Activated CD8-positive, alpha-beta memory T cell treated with anti-CD3 and anti-CD28 coated beads, Interleukin-2, amount 50 U/mL, for 1 hour (primary cell): ENCODE results near the gene ACHE.

ENCODE experiments used
- DNase-seq: peaks from one replicate; pipeline ENCODE4 v3.0.0-alpha.2; 2020; ENCODE audit errors: extremely low read depth

Gene ACHE

DNA sequence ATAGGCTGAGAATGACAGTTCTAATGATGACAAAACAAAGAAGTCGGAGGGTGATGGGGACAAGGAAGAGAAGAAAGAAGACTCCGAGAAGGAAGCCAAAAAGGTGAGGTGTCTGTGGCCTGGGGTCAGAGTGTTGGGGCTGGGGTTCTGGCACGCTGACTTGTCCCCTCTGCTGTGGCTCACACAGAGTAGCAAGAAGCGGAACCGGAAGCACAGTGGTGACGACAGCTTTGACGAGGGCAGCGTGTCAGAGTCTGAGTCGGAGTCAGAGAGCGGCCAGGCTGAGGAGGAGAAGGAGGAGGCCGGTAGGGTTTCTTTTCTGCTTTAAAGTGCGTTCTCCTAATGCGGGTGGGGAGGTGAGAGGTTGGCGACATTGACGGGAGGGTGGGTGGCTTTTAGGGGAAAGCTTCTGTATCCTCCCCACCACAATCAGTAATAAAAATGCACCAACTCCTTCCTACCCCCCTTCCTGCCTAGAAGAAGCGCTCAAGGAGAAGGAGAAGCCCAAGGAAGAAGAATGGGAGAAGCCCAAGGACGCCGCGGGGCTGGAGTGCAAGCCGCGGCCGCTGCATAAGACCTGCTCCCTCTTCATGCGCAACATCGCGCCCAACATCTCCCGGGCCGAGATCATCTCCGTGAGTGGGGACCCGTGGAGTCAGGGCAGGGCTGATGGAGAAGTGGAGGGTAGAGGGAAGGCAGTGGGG lies 10.8 kb downstream of the ACHE start:
- DNase-seq = peak; percentile 42

DNA sequence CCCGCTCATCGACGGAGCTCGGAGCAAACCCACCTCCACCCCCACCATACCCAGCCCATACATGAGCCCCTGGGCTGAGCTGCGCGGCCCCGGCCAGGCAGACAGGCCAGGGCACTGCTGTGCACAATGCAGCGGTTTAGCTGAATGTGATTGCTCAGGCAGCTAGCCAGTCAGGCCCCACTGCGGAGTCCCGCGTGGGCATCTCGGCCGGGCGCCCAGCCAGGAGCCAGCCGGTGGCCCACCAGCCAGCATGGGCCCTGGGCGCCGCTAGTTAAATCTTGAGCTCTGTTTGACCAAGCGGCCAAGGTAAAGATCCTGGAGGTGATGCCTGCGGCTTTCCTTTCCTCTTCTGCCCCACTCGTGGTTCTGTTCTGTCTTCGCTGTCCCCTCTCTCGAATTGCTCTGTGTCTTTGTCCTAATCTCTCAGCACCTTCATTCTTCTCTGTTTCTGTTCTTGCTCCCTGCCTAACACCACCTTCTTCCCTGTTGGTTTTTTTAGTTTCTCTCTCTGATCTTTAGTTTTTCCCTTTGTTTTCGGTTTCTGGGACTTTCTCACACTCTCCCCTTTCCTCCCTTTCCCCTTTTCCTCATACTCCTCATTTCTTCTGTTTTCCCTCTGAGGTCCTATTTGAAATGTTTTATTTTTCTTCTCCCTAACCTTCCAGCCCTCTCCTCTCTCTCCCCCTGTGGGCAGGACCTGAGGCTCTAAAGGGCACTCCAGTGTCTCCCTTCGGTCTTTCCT lies 12.7 kb downstream of the ACHE start:
- no peak for DNase-seq

DNA sequence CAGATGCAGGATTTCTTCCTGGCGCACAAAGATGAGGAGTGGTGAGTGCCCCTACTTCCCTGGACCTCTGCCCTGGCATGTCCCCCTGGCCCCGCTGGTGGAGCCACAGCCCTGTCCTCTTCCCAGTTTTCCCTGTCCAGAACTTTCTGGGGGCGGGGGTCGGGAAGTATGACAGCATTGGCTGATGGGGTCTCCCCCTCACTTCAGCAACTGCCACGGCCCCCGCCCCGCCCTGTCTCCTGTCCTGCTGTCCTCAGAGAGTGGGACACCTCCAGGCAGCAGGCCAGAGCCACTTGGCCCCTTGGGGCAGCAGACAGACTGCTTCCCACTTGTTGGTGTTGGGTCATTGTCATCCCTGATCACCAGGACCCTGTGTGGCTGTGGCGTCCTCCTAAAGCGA lies 13.5 kb downstream of the ACHE start:
- DNase-seq = no peak

DNA sequence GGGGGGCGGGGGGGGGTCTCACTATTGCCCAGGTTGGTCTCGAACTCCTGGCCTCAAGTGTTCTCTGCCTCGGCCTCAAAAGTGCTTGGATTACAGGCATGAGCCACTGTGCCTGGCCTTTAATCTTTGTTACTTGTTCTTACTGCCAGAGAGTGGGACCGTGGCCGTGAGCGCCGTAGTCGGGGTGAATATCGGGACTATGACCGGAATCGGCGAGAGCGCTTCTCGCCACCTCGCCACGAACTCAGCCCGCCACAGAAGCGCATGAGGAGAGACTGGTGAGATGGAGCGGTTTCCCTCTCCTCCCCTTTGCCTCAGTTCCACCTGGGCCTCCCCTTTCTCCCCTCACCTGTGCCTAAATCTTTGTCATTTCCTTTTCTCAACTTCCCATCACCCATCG lies 14.6 kb downstream of the ACHE start:
- no peak for DNase-seq

DNA sequence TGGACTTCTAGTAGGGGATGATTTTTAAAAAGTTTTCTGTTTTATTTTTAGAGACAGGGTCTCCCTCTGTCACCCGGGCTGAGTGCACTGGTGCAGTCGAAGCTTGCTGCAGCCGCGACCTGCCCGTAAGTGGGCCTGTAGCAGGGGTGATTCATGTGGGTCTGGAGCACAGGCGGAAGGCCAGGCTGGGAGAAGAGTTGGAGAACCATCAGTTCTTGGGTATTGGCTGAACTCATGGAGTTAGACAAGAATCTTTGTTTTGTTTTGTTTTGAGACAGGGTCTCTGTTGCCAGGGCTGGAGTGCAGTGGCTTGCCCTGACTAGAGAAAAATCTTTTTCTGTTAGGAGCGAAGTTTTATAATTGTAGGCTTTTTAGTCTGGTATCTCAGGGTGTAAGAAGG lies 15.0 kb downstream of the ACHE start:
- DNase-seq = no peak

DNA sequence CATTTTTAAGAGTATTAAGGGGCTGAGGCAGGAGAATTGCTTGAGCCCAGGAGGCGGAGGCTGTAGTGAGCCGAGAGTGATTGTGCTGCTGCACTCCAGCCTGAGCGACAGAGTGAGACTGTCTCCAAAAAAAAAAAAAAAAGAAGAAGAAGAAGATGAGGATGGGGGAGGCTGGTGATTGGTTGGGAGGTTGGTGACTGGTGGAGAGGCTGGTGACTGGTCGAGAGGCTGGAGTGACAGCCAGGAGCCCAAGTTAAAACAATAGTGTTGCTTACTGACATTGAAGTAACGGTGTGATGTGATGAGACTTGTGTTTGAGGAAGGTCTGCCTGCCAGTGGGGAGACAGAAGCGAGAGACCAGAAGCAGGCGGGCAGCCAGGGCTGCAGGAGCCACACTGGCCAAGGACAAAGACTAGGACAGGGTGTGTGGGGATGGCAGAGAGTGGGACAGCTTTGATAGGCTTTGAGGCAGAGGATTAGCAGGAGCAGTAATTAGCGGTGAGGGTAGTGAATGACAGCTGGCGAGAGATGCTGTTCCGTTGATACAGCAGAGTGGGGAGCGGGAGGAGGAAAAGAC lies 15.9 kb downstream of the ACHE start:
- DNase-seq = no peak

DNA sequence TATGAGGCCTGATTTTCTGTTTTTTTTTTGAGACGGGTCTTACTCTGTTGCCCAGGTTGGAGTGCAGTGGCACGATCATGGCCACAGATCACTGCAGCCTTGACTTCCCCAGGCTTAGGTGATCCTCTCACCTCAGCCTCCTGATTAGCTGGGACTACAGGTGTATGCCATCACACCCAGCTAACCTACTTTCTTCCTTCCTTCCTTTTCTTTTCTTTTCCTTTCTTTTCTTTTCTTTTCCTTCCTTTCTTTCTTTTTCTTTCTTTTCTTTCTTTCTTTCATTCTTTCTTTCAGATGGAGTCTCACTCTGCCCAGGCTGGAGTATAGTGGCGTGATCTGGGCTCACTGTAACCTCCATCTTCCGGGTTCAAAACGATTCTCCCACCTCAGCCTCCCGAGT lies 17.0 kb downstream of the ACHE start:
- no peak for DNase-seq

DNA sequence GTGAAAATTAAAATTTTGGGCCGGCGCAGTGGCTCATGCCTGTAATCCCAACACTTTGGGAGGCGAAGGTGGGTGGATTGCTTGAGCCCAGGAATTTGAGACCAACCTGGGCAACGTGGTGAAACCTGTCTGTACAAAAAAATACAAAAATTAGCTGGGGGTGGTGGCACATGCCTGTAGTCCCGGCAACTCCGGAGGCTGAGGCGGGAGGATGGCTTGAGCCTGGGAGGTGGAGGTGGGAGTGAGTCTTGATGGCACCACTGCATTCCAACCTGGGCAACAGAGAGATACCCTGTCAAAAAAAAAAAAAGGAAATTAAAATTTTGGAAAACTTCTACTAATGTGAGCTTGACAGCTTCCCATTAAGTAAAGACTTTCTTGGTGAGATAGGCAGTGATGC lies 17.7 kb downstream of the ACHE start:
- no peak for DNase-seq

DNA sequence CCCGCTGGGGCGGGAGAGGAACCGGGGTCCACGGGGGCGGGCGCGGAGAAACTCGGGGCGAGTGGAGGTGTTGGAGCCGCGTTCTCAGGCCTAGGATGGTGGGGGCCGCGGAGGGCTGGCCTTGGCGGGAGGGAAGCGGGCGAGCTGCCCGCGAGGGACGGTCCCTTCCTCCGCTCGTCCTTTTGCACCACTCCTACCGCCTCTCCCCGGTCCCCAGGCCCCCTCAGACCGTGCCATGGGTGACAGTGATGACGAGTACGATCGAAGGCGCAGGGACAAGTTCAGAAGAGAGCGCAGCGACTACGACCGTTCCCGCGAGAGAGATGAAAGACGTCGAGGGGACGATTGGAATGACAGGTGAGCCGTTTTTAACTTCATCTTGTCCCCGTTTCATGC lies 20.3 kb downstream of the ACHE start:
- DNase-seq = no peak

DNA sequence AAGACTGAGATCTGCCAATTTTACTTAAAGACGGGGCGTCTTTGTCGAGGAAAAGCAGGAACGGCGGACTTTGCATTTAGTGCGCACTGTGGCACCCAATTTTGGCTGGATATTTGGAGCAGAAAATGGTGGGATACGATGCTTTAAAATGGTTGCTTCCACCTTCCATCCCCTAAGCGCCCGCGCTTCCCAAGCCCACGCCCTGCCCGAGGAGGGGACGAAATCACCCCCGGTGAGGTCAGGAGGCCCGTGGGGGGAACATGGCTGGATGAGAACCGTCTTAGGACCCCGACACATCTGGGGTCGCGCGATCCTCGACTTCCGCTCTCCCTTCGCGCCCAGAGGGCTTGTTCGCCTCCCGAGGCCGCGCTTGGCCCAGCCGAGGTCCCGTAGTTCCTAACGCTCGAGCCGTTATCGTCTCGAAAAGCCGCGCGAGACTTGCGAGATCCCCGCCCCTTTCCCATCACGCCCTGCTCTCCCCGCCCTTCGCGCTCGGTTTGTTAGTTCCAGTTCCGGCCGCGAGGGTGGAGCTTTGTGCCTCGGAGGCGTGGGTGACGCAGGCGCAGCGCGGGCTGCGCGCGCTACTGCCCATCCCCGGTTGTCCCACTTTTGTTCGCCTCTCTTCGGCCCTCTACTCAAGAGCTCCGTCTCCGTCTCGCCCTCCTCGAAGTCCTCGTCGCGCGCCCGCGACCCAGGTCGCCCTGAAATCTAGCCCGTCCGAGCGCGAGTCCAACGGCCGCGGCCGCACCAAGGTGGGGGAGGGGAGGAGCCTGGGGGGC lies 20.9 kb downstream of the ACHE start, which contains the start of gene SRRT:
SRRT (plus strand) TSS at position 527 of the 779 bp plus-strand sequence. CDS start 488 bp downstream, outside the sequence.
- DNase-seq = peak; percentile 98

DNA sequence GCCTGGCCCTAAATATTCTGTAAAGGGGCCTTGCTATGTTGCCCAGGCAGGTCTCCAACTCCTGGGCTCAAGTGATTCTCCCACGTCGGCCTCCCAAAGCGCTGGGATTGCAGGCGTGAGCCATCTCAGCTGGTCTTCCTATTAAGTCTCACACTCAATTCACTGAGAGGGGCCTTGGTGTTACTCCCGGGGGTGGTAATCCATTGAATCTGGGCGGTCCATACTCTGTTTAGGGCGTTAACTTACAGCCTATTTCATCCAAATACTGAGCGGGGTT lies 21.4 kb downstream of the ACHE start:
- DNase-seq = no peak

DNA sequence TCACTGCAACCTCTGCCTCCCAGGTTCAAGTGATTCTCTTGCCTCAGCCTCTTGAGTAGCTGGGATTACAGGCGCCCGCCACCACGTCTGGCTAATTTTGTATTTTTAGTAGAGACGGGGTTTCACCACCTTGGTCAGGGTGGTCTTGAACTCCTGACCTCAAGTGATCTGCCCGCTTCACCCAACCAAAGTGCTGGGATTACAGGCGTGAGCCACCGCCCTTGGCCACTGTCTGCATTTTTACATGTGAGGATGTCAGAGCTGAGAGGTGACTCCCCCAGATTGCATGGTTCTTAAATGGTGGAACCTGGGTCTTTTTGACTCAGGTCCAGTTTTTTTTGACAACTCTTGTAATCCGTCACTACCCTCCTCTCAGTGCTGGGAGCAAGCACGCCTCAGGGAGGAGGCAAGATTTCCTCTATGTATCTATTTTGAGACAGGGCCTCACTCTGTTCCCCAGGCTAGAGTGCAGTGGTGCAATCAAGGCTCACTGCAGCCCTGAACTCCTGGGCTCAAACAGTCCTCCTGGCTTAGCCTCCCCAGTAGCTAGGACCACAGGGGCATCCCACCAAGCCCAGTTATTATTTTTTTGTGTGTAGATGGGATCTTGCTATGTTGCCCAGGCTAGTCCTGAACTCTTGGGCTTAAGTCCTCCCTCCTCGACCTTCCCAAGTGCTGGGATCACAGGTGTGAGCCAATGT lies 21.9 kb downstream of the ACHE start:
- no peak for DNase-seq

DNA sequence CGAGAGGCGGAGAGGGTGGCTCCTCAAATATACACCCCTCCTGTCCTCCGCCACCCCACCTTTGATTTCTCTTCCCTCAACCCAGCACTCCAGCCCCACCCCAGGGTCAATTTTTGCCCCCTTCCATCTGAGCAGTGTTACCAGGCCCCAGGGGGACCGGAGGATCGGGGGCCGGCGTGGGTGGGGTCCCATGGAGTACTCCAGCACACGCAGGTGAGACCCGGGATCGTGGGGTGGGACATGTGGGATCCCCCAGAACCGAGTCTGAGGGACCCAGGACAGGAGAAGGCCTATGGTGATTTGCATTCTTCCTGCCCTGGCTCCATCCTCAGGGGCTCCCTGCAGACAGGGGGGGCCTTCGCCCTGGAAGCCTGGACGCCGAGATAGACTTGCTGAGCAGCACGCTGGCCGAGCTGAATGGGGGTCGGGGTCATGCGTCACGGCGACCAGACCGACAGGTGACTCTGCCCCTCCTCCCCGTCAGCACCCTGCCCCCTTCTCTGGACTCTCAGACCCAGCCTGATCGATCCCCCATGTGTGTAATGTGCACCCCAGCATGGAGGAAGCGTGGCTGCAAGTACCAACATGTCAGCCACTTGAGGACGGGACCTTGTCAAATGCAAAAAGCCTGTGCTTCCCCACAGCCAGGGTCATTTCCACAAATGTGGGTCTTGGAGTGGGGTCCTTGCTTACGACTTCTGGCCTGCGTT lies 27.8 kb downstream of the ACHE start:
- no peak for DNase-seq

DNA sequence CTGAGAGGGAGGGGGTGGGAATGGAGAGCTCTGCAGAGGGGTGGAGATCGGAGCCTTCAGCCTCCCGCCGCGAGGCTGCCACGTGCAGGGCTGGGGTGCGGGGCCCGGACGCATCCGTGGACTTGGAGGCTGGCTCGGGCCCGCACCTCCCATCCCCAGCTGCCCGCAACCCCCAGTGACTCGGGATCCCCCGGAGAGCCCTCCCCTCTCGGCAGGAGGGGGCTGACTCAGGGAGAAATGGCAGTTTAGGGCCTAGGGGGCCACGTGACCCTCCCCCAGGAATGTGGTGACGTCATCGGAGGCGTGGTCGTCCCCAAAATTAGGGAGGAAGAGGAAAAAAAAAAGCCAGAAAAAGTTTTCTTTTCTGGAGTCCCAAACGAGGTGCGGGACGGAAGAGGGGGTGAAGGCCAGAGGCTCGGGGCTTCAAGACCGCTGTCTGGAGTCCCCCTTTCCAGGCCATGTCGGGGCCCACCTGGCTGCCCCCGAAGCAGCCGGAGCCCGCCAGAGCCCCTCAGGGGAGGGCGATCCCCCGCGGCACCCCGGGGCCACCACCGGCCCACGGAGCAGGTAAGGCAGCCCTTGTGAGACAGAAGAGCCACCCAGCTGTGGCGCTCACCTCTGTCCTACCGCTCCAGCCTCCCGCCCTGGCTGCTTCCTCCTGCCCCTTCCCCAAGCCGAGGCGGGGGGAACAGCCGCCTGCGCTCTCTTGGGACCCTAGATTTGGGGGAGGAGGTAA lies 28.5 kb downstream of the ACHE start, which contains the start of gene TRIP6:
TRIP6 (plus strand) TSS at position 348 of the 736 bp plus-strand sequence; CDS start at position 459, 111 bp downstream.
- no peak for DNase-seq

DNA sequence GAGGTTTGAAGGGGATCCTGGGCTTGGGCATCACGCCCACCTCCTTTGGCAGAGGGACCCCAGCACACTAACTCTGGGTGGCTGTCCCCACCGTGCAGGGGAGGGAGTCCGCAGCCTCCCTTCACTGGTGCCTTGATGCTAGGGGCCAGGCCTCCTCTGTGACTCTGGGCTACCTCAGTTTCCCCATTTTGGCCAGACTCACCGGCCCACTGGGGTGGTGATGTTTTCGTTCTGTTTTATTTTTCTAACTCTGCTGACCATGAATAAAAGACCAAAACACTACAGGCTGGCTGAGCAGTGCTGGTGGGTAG lies 29.0 kb downstream of the ACHE start:
- DNase-seq = no peak

DNA sequence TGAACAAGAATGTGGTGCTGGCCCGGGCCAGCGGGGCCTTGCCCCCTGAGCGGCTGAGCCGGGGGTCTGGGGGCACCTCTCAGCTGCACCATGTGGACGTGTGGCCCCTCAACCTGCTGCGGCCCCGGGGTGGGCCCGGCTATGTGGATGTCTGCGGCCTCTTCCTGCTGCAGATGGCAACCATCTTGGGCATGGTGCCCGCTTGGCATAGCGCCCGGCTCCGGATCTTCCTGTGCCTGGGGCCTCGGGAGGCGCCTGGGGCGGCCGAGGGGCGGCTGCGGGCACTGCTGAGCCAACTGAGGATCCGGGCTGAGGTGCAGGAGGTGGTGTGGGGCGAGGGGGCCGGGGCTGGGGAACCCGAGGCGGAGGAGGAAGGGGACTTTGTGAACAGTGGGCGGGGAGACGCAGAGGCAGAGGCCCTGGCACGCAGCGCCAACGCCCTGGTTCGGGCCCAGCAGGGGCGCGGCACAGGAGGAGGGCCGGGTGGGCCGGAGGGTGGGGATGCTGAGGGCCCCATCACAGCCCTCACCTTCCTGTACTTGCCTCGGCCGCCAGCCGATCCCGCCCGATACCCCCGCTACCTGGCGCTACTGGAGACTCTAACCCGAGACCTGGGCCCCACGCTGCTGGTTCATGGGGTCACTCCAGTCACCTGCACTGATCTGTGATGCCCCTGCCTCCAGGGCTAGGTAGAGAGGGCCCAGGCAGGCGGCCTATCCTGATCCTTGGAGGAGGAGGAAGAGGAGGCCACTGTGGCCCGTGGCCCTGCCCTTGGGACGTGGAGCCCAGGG lies 29.6 kb downstream of the ACHE start:
- no peak for DNase-seq

DNA sequence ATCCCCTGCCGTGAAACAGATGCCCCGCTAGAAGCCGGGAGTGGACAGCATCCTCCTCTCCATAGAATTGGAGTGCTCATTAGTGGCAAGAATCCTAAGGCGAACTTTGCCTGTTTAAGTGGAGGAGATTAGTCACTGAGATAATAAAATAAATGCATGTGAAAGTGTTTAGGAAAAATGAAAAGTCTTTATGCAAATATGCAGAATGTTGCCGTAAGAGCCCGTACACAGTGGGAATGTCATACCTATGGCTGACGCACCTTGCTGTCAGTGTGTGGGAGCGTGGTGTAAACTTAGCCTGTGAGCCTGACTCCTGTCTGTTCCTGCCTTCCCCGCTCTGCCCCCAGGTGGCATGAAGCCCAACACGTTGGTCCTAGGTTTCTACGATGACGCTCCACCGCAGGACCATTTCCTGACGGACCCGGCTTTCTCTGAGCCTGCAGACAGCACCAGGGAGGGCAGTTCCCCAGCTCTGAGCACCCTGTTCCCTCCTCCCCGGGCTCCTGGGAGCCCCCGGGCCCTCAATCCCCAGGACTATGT lies 30.2 kb downstream of the ACHE start:
- DNase-seq = no peak

DNA sequence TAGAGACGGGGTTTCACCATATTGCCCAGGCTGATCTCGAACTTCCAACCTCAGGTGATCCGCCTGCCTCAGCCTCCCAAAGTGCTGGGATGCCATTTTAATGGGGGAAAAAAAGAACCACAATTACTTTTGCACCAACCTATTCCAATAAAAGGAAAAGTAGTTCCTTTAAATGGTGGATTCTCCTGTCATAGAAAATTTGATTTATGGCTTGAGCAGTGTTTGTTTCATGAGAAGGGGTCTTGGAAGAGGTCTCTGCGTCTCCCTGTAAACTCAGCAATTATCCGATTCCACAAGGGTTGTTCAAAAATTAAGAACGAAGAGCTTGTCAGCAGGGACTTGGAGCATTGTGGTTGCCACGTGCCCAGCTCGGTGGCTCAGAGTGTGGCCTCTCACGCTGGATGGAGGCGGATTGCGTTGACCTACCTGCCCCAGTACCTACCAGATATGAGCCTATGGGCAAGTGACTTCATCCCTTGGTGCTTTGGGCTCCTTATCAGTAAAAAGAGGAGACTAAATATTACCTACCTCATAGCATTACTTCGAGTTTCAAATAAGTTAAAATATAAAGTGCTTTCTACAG lies 31.3 kb downstream of the ACHE start:
- DNase-seq = no peak

DNA sequence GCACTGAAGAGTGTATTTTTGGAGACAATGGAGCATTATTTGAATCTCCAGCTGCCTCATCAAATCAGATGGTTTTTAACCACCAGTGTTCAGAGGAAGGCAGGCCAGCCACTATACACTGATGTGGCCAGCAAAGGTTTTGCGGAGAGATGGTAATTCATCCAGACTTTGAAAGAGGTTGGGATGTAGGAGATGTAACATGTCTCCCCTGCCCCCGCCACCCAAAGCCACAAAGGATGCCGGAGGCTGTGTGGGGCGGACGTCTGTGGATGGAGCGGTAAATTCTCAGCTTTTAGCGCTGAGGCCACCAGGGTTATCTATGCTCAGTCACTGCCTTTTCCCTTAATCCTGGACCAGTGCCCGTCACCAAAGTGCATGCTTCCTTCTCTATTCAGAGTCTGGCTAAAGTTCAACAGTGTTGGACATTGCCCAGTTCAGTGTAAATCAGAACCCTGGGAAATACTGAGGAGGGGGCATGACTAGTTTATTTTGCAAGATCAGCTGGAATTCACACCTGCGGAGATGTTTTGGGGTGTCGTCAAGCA lies 32.2 kb downstream of the ACHE start:
- DNase-seq = no peak
